ENCODE results near the gene TMEM254. TPM values are rescaled to one million over a fixed set of nuclear protein-coding genes. Genes with fewer than 3 reads are reported as not detected.

Gene TMEM254
- total and polyA plus RNA-seq, 2 experiments from 2014 or later = 21.1 to 21.5 TPM

GRCh38 chr10:80081801-80082750 lies 3.6 kb downstream of the TMEM254 start (continued):
- no peak for TF ChIP-seq ZNF462 (CRISPR knock-in tag; IDR thresholded peaks at IDR 0.05)
- no peak for TF ChIP-seq POLR2AphosphoS5 (IDR thresholded peaks at IDR 0.05; ENCODE audit: low read depth)
- TF ChIP-seq EZH2 (IDR thresholded peaks at IDR 0.05; ENCODE audit: low read depth, unreplicated experiment) = no peak
- TF ChIP-seq ZNF331 (CRISPR knock-in tag; IDR thresholded peaks at IDR 0.05; ENCODE audit: low read depth) = no peak
- TF ChIP-seq REST (IDR thresholded peaks at IDR 0.05; ENCODE audit: unreplicated experiment) = no peak
